ENCODE results near the gene TTC34.

GRCh38 chr1:2821966-2822620 is 20.6 kb upstream of the TTC34 start:
- TF ChIP-seq CTCF (conservative IDR thresholded peaks at IDR 0.05 in 1 of 2, IDR thresholded peaks at IDR 0.05 in 1 of 2; ENCODE audit: extremely low read depth in 1 of 2, insufficient read depth in 1 of 2, low read depth in 1 of 2, low read length in 2 of 2) (peak in 1 of 2 donors; percentile 3), EZH2 (IDR thresholded peaks at IDR 0.05; ENCODE audit: borderline replicate concordance, low read length) (no peak)

Data from mammary epithelial cell (primary cell).